Activated T-cell treated with anti-CD3 and anti-CD28 coated beads for 1 hour (primary cell): ENCODE results near the gene ABL1.

Experiments used
- DNase-seq: peaks from one replicate; pipeline ENCODE4 v3.0.0-alpha.2; 2020; ENCODE audit warnings: low read depth

The ABL1 gene

GRCh38 chr9:130919559-130920145 lies 84.6 kb downstream of the ABL1 start:
- no peak for DNase-seq

- no peak for DNase-seq
Observed at GRCh38 chr9:130920233-130920632, 85.2 kb downstream of the ABL1 start.

GRCh38 chr9:130920762-130921299 lies 85.8 kb downstream of the ABL1 start:
- DNase-seq = no peak

GRCh38 chr9:130921300-130921988 lies 86.4 kb downstream of the ABL1 start:
- DNase-seq = no peak

- DNase-seq = no peak
Observed at GRCh38 chr9:130921989-130922892, 87.2 kb downstream of the ABL1 start.

GRCh38 chr9:130922893-130923610 lies 88.0 kb downstream of the ABL1 start:
- DNase-seq = no peak

- DNase-seq = no peak
Observed at GRCh38 chr9:130923611-130924447, 88.8 kb downstream of the ABL1 start.

- DNase-seq = no peak
Observed at GRCh38 chr9:130924448-130924788, 89.4 kb downstream of the ABL1 start.

- no peak for DNase-seq
Observed at GRCh38 chr9:130925050-130925678, 90.1 kb downstream of the ABL1 start.

- no peak for DNase-seq
Observed at GRCh38 chr9:130927338-130927737, 92.3 kb downstream of the ABL1 start.

GRCh38 chr9:130927995-130928900 lies 93.2 kb downstream of the ABL1 start:
- DNase-seq = no peak

- DNase-seq = no peak
Observed at GRCh38 chr9:130929571-130930038, 94.6 kb downstream of the ABL1 start.

- DNase-seq = no peak
Observed at GRCh38 chr9:130930132-130930803, 95.2 kb downstream of the ABL1 start.

GRCh38 chr9:130930804-130931349 lies 95.8 kb downstream of the ABL1 start:
- no peak for DNase-seq

GRCh38 chr9:130931508-130932254 lies 96.6 kb downstream of the ABL1 start:
- DNase-seq = no peak

GRCh38 chr9:130932255-130933079 lies 97.4 kb downstream of the ABL1 start:
- no peak for DNase-seq
